ENCODE results near the gene SEMA6A.

DNA sequence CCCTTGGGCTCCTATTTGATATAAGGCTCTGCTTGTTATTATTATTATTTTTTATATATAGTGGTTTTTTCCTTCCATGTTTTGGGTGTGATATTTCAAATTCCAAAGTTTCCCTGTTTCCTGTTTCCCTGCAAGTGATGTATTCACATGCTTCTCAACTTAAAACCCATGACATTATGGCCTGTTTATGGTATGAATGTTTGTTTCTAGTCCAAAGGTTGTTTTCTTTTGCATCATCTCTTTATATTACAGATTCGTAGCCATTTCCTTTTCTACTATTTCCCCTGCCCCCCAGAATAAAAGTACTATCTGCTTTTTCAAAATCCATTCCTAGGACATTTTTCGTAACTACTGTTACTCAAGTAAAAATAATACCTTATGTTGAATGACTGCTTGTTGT lies 7.5 kb downstream of the SEMA6A start:
- TF ChIP-seq, protein P1, sequence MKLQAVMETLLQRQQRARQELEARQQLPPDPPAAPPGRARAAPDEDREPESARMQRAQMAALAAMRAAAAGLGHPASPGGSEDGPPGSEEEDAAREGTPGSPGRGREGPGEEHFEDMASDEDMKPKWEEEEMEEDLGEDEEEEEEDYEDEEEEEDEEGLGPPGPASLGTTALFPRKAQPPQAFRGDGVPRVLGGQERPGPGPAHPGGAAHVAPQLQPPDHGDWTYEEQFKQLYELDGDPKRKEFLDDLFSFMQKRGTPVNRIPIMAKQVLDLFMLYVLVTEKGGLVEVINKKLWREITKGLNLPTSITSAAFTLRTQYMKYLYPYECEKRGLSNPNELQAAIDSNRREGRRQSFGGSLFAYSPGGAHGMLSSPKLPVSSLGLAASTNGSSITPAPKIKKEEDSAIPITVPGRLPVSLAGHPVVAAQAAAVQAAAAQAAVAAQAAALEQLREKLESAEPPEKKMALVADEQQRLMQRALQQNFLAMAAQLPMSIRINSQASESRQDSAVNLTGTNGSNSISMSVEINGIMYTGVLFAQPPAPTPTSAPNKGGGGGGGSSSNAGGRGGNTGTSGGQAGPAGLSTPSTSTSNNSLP (IDR thresholded peaks at IDR 0.05; ENCODE audit: low read depth, low read length), result no peak
- TF ChIP-seq, protein P2, sequence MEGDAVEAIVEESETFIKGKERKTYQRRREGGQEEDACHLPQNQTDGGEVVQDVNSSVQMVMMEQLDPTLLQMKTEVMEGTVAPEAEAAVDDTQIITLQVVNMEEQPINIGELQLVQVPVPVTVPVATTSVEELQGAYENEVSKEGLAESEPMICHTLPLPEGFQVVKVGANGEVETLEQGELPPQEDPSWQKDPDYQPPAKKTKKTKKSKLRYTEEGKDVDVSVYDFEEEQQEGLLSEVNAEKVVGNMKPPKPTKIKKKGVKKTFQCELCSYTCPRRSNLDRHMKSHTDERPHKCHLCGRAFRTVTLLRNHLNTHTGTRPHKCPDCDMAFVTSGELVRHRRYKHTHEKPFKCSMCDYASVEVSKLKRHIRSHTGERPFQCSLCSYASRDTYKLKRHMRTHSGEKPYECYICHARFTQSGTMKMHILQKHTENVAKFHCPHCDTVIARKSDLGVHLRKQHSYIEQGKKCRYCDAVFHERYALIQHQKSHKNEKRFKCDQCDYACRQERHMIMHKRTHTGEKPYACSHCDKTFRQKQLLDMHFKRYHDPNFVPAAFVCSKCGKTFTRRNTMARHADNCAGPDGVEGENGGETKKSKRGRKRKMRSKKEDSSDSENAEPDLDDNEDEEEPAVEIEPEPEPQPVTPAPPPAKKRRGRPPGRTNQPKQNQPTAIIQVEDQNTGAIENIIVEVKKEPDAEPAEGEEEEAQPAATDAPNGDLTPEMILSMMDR (CRISPR knock-in tag; IDR thresholded peaks at IDR 0.05), result no peak
- no peak for TF ChIP-seq ZNF841 (CRISPR knock-in tag; IDR thresholded peaks at IDR 0.05; ENCODE audit: borderline replicate concordance)
- TF ChIP-seq POLR2A (IDR thresholded peaks at IDR 0.05; ENCODE audit: insufficient read depth in 1 of 2, low read depth in 2 of 2, low read length in 2 of 2), result no peak
- no peak for TF ChIP-seq ZNF709 (CRISPR knock-in tag; IDR thresholded peaks at IDR 0.05)
- no peak for TF ChIP-seq ZNF652 (CRISPR knock-in tag; IDR thresholded peaks at IDR 0.05; ENCODE audit: borderline replicate concordance, low read depth)
- no peak for TF ChIP-seq CHD2 (IDR thresholded peaks at IDR 0.05; ENCODE audit: low read depth, low read length)
- TF ChIP-seq HIVEP1 (CRISPR knock-in tag; IDR thresholded peaks at IDR 0.05), result no peak

Data from HepG2 (cell line).